HepG2 (cell line): Measurements from ENCODE around the gene SORL1-AS1.

Experiments
- BHLHE40 ChIP-seq: IDR thresholded peaks from 2 replicates; pipeline ENCODE4 v1.6.1; 2011; ENCODE audit warnings: low read length, improper control_type of control experiment
- EEA1 ChIP-seq: sonication (generic); formaldehyde crosslinking; IDR thresholded peaks from 2 replicates; pipeline ENCODE4 v1.5.1; 2020; ENCODE audit warnings: mild to moderate bottlenecking, missing genetic modification reagents, borderline replicate concordance
- FOXA1 ChIP-seq, 2 experiments: fragments of 450-650 bp in 1 of 2; sonication (generic) in 1 of 2; formaldehyde crosslinking in 1 of 2; IDR thresholded peaks; 2 replicates each; pipeline versions ENCODE4 v1.4.0 to v1.6.1; 2016 to 2020; ENCODE audit warnings: missing genetic modification reagents in 1 of 2
- FOXA3 ChIP-seq: IDR thresholded peaks from 2 replicates; pipeline ENCODE4 v1.6.1; 2016; ENCODE audit warnings: missing genetic modification reagents, missing compliant biosample characterization
- FOXK1 ChIP-seq: sonication (generic); formaldehyde crosslinking; IDR thresholded peaks from 2 replicates; pipeline ENCODE4 v1.4.0; 2020; ENCODE audit warnings: low read depth, missing genetic modification reagents, borderline replicate concordance
- HCFC1 ChIP-seq: fragments of 150-350 bp; IDR thresholded peaks from 2 replicates; pipeline ENCODE4 v1.6.1; 2014; ENCODE audit warnings: low read depth, low read length
- HINFP ChIP-seq: sonication (generic); formaldehyde crosslinking; IDR thresholded peaks from 2 replicates; pipeline ENCODE4 v1.4.0; 2020; ENCODE audit warnings: low read depth, mild to moderate bottlenecking, missing genetic modification reagents
- HNF4A ChIP-seq: sonication (generic); formaldehyde crosslinking; IDR thresholded peaks from 2 replicates; pipeline ENCODE4 v1.4.0; 2020; ENCODE audit warnings: missing genetic modification reagents
- MEF2D ChIP-seq: sonication (generic); formaldehyde crosslinking; IDR thresholded peaks from 2 replicates; pipeline ENCODE4 v1.5.1; 2020; ENCODE audit warnings: mild to moderate bottlenecking, missing genetic modification reagents
- NR2F2 ChIP-seq: IDR thresholded peaks from 2 replicates; pipeline ENCODE4 v1.6.1; 2012; ENCODE audit warnings: low read depth, inconsistent platforms, borderline replicate concordance
- RARA ChIP-seq: IDR thresholded peaks from 2 replicates; pipeline ENCODE4 v1.6.1; 2016; ENCODE audit warnings: missing genetic modification reagents, missing compliant biosample characterization
- RXRA ChIP-seq: sonication (generic); formaldehyde crosslinking; IDR thresholded peaks from 2 replicates; pipeline ENCODE4 v1.5.1; 2020; ENCODE audit warnings: missing genetic modification reagents
- SAP130 ChIP-seq: IDR thresholded peaks from 2 replicates; pipeline ENCODE4 v1.6.1; 2016; ENCODE audit warnings: low read depth
- SNAPC2 ChIP-seq: sonication (generic); formaldehyde crosslinking; IDR thresholded peaks from 2 replicates; pipeline ENCODE4 v1.8.1; 2022; ENCODE audit warnings: mild to moderate bottlenecking, missing genetic modification reagents
- SOX5 ChIP-seq: IDR thresholded peaks from 2 replicates; pipeline ENCODE4 v1.6.1; 2016; ENCODE audit warnings: borderline replicate concordance
- SRY ChIP-seq: sonication (generic); formaldehyde crosslinking; IDR thresholded peaks from 2 replicates; pipeline ENCODE4 v1.8.0; 2022; ENCODE audit warnings: mild to moderate bottlenecking, missing genetic modification reagents
- TEAD2 ChIP-seq: sonication (generic); formaldehyde crosslinking; IDR thresholded peaks from 2 replicates; pipeline ENCODE4 v1.9.0; 2021; ENCODE audit warnings: missing genetic modification reagents
- TMF1 ChIP-seq: sonication (generic); formaldehyde crosslinking; IDR thresholded peaks from 2 replicates; pipeline ENCODE4 v1.8.1; 2022; ENCODE audit warnings: low read depth, missing genetic modification reagents
- XBP1 ChIP-seq: sonication (generic); formaldehyde crosslinking; IDR thresholded peaks from 2 replicates; pipeline ENCODE4 v1.5.0; 2020; ENCODE audit warnings: missing genetic modification reagents
- ZFAT ChIP-seq: sonication (generic); formaldehyde crosslinking; conservative IDR thresholded peaks from 2 replicates; pipeline ENCODE4 v1.8.1; 2023; ENCODE audit warnings: missing genetic modification reagents, inconsistent platforms
- ZNF441 ChIP-seq: sonication (generic); formaldehyde crosslinking; IDR thresholded peaks from 2 replicates; pipeline ENCODE4 v1.7.0; 2021; ENCODE audit warnings: missing genetic modification reagents, borderline replicate concordance
- ZNF562 ChIP-seq: sonication (generic); formaldehyde crosslinking; IDR thresholded peaks from 2 replicates; pipeline ENCODE4 v1.8.0; 2022; ENCODE audit warnings: missing genetic modification reagents, borderline replicate concordance
- ZNF629 ChIP-seq: sonication (generic); formaldehyde crosslinking; conservative IDR thresholded peaks from 2 replicates; pipeline ENCODE4 v1.5.0; 2020; ENCODE audit warnings: missing genetic modification reagents
- ZNF678 ChIP-seq: sonication (generic); formaldehyde crosslinking; IDR thresholded peaks from 2 replicates; pipeline ENCODE4 v1.4.0; 2020; ENCODE audit warnings: mild to moderate bottlenecking, missing genetic modification reagents
- TF ChIP-seq, protein P1 (sequence below), 2 experiments: fragments of 450-650 bp in 1 of 2; sonication (generic) in 1 of 2; formaldehyde crosslinking; IDR thresholded peaks; 2 replicates each; pipeline versions ENCODE4 v1.5.0 to v1.8.0; 2020 to 2022; ENCODE audit warnings: mild to moderate bottlenecking in 1 of 2, missing genetic modification reagents in 1 of 2
- TF ChIP-seq, protein P2 (sequence below): IDR thresholded peaks from 2 replicates; pipeline ENCODE4 v1.4.0; 2020; ENCODE audit warnings: mild to moderate bottlenecking, missing genetic modification reagents

The SORL1-AS1 gene

GRCh38 chr11:121453589-121454299 lies 977 bp upstream of the SORL1-AS1 start (continued):
- TF ChIP-seq FOXA3 (CRISPR knock-in tag) (peak; percentile 57), NR2F2 (peak; percentile 54; the same call in 1 of the 2 replicates), HNF4A (CRISPR knock-in tag) (peak; percentile 80), ZNF678 (CRISPR knock-in tag) (no peak), EEA1 (CRISPR knock-in tag) (no peak), FOXK1 (CRISPR knock-in tag) (0 out of 2 replicates have a peak, but pooled peaks have one; percentile 20), ZNF629 (CRISPR knock-in tag) (0 out of 2 replicates have a peak, but pooled peaks have one; percentile 11), XBP1 (CRISPR knock-in tag) (no peak), RXRA (CRISPR knock-in tag) (peak; percentile 59; the same call in 1 of the 2 replicates), TMF1 (CRISPR knock-in tag) (0 out of 2 replicates have a peak, but pooled peaks have one; percentile 41), SAP130 (CRISPR knock-in tag) (peak; percentile 82), SOX5 (CRISPR knock-in tag) (peak; percentile 87), FOXA1 (IDR thresholded peaks at IDR 0.05) (no peak), FOXA1 (CRISPR knock-in tag; IDR thresholded peaks at IDR 0.05) (0 out of 2 replicates have a peak, but pooled peaks have one; percentile 32), BHLHE40 (no peak), RARA (peak; percentile 95), TEAD2 (CRISPR knock-in tag) (no peak), SNAPC2 (CRISPR knock-in tag) (0 out of 2 replicates have a peak, but pooled peaks have one; percentile 39), HCFC1 (no peak), ZFAT (CRISPR knock-in tag) (no peak), SRY (CRISPR knock-in tag) (no peak), HINFP (CRISPR knock-in tag) (no peak), ZNF562 (CRISPR knock-in tag) (no peak), MEF2D (CRISPR knock-in tag) (no peak), ZNF441 (CRISPR knock-in tag) (no peak)
- TF ChIP-seq, protein P1, sequence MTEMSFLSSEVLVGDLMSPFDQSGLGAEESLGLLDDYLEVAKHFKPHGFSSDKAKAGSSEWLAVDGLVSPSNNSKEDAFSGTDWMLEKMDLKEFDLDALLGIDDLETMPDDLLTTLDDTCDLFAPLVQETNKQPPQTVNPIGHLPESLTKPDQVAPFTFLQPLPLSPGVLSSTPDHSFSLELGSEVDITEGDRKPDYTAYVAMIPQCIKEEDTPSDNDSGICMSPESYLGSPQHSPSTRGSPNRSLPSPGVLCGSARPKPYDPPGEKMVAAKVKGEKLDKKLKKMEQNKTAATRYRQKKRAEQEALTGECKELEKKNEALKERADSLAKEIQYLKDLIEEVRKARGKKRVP (CRISPR knock-in tag; IDR thresholded peaks at IDR 0.05), result peak in 1 of 2 experiments; percentile 86; a peak in 2 of 4 replicates
- TF ChIP-seq, protein P2, sequence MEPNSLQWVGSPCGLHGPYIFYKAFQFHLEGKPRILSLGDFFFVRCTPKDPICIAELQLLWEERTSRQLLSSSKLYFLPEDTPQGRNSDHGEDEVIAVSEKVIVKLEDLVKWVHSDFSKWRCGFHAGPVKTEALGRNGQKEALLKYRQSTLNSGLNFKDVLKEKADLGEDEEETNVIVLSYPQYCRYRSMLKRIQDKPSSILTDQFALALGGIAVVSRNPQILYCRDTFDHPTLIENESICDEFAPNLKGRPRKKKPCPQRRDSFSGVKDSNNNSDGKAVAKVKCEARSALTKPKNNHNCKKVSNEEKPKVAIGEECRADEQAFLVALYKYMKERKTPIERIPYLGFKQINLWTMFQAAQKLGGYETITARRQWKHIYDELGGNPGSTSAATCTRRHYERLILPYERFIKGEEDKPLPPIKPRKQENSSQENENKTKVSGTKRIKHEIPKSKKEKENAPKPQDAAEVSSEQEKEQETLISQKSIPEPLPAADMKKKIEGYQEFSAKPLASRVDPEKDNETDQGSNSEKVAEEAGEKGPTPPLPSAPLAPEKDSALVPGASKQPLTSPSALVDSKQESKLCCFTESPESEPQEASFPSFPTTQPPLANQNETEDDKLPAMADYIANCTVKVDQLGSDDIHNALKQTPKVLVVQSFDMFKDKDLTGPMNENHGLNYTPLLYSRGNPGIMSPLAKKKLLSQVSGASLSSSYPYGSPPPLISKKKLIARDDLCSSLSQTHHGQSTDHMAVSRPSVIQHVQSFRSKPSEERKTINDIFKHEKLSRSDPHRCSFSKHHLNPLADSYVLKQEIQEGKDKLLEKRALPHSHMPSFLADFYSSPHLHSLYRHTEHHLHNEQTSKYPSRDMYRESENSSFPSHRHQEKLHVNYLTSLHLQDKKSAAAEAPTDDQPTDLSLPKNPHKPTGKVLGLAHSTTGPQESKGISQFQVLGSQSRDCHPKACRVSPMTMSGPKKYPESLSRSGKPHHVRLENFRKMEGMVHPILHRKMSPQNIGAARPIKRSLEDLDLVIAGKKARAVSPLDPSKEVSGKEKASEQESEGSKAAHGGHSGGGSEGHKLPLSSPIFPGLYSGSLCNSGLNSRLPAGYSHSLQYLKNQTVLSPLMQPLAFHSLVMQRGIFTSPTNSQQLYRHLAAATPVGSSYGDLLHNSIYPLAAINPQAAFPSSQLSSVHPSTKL (CRISPR knock-in tag), result peak; percentile 89
